NCI-H748 treated with DMSO at 0.1 percent for 48 hours (cell line): Measurements from ENCODE around the gene NUCB1.
A peak's percentile ranks its signal among the peaks of the same experiment; 100 is the strongest.

Experiments
- DNase-seq: peaks from one replicate; lab custom pipeline; 2025; lab: John Stamatoyannopoulos, UW

NUCB1 gene

DNA sequence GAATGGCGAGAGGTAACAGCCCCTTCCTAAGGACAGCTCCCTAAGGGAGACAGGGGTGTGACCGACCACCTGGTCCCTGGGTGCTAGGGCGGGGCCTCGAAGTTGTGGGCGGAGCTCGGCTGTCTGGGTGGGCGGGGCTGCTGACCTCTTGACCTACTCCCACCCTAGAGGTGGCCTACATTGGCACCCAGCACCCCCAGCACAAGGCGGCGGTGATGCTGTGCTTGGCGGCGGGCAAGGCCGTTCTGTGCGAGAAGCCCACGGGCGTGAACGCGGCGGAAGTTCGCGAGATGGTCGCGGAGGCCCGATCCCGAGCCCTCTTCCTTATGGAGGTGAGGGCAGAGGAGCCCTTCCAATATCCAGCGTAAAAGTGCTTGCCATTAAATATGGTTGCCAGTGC lies 35.8 kb downstream of the NUCB1 start:
- no peak for DNase-seq

GRCh38 chr19:48938256-48938655 lies 38.1 kb downstream of the NUCB1 start:
- DNase-seq = no peak

DNA sequence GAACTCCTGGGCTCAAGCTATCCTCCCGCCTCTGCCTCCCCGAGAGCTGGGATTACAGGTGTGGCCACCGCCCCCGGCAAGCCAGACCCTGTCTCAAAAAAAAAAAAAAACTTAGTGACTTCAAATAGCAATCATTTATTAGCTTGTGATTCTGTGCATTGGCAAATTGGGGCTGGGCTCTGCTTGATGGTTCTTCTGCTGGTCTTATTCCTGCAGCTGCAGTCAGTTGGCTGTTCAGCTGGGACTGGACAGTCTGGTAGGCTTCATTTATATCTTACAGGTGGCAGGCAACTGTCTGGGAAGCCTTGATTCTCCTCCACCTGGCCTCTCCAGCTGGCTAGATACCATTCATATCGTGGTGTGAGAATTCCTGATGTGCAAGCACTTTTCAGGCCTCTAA lies 40.8 kb downstream of the NUCB1 start:
- DNase-seq = no peak

GRCh38 chr19:48943081-48943480 lies 43.0 kb downstream of the NUCB1 start:
- no peak for DNase-seq

- DNase-seq = no peak
Observed at GRCh38 chr19:48945415-48945814, 45.3 kb downstream of the NUCB1 start.

DNA sequence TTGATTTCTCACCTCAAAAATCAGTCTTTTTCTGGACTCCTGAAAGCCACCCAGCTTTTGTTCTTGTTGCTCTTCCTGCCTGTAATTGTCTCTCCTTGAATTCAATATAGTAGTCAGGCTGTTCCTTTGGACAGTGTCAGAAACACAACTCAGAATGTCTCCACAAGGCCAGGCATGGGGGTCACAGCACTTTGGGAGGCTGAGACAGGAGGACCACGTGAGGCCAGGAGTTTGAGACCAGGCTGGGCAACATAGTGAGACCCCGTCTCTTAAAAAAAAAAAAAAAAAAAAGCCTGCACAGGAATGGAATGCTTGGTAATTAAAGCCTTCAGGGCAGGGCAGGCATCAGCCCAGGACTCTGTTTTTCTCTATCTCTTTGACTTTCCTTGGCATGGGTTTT lies 45.7 kb downstream of the NUCB1 start:
- no peak for DNase-seq

GRCh38 chr19:48946463-48947257 lies 46.5 kb downstream of the NUCB1 start:
- DNase-seq = no peak

DNA sequence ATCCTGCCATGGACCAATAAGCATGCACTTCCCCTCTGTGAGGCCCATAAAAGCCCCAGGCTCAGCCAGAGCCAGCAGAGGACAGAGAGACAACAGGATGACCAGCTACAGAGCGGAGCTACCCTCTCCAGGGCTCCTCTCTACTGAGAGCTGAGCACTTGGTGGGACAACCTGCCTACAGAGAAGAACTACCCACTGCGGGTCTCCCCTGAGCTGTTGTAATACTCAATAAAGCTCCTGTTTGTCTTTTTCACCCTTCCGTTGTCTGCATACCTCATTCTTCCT lies 47.1 kb downstream of the NUCB1 start:
- no peak for DNase-seq

- DNase-seq = no peak
Observed at GRCh38 chr19:48950159-48950558, 50.0 kb downstream of the NUCB1 start.

- DNase-seq = no peak
Observed at GRCh38 chr19:48950830-48951519, 50.9 kb downstream of the NUCB1 start.

DNA sequence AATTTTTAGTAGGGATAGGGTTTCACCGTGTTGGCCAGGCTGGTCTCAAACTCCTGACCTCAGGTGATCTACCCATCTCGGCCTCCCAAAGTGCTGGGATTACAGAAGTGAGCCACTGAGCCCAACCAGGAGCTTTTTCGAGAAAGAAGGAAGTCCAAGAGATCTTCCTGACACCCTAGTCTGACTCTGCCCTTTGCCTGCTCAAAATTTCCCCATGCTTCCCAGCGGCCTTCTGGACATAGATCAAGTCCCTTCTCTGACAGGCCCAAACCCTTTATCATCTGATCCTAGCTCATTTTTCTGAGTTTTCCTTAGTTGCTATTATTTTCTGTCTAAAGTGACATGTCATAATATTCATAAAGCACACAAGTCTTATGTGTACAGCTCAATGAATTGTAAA lies 53.0 kb downstream of the NUCB1 start:
- DNase-seq = no peak

DNA sequence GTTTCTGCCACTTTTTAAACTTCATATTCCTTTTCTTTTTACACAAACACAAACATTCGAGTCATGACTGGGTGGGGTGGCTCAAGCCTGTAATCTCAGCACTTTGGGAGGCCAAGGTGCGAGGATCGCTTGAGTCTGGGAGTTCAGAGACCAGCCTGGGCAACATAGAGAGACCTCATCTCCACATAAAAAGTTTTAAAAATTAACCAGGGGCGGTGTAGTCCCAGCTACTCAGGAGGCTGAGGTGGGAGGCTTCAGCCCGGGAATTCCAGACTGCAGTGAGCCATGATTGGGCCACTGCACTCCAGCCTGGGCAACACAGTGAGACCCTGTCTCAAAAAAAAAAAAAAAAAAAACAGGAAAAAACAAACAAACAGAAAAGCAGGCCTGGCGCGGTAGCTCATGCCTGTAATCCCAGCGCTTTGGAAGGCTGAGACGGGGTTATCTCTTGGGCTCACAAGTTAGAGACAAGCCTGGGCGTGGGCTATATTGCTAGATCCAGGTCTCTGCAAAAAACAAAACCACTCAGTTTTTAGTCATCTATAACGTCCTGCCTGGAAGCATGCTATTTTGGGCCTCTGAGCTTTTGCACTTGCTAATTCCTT lies 54.0 kb downstream of the NUCB1 start:
- no peak for DNase-seq

- peak; percentile 94 for DNase-seq
Observed at GRCh38 chr19:48954595-48955307, 54.6 kb downstream of the NUCB1 start, which contains the start of gene BAX. Gene BAX, plus strand, starts transcription at chr19:48954875. Its CDS starts 54 bp downstream, at chr19:48954929.

- no peak for DNase-seq
Observed at GRCh38 chr19:48955308-48955958, 55.3 kb downstream of the NUCB1 start.

GRCh38 chr19:48958006-48958405 lies 57.9 kb downstream of the NUCB1 start:
- DNase-seq = no peak

GRCh38 chr19:48959341-48960239 lies 59.5 kb downstream of the NUCB1 start:
- DNase-seq = no peak

DNA sequence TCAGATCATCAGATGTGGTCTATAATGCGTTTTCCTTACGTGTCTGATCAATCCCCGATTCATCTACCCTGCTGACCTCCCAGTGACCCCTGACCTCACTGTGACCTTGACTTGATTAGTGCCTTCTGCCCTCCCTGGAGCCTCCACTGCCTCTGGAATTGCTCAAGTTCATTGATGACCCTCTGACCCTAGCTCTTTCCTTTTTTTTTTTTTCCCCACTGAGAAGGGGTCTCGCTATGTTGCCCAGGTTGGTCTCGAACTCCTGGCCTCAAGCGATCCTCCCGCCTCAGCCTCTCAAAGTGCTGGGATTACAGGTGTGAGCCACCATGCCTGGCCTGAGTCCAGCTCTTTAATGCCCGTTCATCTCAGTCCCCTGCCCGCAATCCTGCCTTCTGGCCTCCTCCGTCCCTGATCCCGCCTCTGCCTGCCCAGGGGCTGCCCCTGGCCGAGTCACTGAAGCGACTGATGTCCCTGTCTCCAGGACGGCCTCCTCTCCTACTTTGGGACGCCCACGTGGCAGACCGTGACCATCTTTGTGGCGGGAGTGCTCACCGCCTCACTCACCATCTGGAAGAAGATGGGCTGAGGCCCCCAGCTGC lies 61.0 kb downstream of the NUCB1 start:
- no peak for DNase-seq

DNA sequence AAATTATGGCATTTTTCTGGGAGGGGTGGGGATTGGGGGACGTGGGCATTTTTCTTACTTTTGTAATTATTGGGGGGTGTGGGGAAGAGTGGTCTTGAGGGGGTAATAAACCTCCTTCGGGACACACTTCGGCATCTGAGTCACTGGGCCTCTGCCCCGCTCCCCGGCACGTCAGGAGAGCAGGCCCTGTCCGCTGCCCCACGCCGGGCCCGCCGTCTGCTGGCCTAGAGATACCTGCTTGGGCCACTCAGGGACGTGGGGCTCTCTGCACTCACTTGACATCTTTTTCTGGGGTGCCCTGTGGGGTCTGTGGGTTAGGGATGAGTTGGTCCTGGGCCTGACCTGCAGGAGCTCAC lies 61.5 kb downstream of the NUCB1 start:
- no peak for DNase-seq

- DNase-seq = no peak
Observed at GRCh38 chr19:48962029-48962848, 62.1 kb downstream of the NUCB1 start.

GRCh38 chr19:48962849-48963165 lies 62.7 kb downstream of the NUCB1 start:
- DNase-seq = no peak
